VCaP (cell line): ENCODE results near the gene SDK1.

Experiments used
- H3K27ac ChIP-seq: fragments of 450-650 bp; 2 replicates; pipeline ENCODE4 v1.5.1; 2017
- TF ChIP-seq, protein P1 (sequence below): fragments of 450-650 bp; conservative IDR thresholded peaks from 2 replicates; pipeline ENCODE4 v1.5.1; 2017; ENCODE audit warnings: mild to moderate bottlenecking, moderate library complexity

SDK1 gene

DNA sequence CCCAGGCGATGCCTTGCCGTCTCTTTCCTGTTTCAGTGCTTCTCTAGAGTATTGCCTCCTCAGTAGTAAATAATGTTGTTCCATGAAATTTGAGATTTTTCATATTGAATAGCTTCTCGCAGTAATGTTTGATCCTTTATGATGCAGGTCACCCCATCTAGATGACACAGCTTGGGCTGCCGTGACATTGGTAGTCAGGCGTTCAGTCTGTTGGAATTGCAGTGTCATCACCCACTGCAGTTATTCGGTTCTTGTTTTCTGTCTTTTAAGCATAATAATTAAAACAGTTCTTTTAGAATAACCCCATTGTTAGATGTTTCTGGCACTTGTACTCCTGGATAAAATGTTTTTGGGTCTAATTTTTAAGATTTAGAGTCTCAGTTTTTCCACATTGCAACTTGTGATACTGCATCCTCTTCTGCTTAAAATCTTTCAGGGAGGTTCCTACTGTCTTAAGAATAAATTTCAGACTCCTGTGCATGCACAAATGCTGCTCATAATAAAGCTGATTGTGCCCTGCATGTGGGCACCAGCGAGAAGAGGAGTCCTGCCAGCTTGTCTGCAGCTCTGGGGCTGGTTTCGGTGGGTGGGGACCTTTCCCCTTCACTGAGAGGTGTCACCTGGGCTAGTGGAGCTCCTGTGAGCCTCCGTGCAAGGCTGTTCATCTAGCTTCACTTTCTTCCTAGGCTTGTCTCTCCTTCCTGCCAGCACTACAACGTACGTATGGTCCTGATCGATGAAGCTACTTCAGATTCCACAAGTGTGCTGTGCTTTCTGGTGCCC lies 44.8 kb downstream of the SDK1 start:
- H3K27ac ChIP-seq: no peak overlapping the region
- TF ChIP-seq, protein P1, sequence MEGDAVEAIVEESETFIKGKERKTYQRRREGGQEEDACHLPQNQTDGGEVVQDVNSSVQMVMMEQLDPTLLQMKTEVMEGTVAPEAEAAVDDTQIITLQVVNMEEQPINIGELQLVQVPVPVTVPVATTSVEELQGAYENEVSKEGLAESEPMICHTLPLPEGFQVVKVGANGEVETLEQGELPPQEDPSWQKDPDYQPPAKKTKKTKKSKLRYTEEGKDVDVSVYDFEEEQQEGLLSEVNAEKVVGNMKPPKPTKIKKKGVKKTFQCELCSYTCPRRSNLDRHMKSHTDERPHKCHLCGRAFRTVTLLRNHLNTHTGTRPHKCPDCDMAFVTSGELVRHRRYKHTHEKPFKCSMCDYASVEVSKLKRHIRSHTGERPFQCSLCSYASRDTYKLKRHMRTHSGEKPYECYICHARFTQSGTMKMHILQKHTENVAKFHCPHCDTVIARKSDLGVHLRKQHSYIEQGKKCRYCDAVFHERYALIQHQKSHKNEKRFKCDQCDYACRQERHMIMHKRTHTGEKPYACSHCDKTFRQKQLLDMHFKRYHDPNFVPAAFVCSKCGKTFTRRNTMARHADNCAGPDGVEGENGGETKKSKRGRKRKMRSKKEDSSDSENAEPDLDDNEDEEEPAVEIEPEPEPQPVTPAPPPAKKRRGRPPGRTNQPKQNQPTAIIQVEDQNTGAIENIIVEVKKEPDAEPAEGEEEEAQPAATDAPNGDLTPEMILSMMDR: no peak

DNA sequence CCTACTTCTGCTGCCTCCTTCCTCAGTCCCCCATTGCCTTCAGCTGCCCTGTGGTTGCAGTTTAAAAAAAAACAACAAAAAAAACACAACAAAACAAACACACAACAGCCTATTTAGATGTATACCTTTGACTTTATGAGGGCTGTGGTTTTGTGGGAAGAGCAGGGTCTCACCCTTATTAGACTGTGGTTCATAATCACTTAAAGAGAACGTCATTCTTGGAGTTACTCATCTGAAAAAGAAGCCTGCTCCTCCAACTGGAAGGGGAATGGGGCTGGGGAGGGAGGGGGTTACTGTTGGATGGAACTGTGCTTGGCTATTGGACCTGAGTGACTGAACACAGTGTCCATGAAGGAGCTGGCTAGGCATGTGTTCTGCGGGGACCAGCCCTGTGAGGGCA lies 48.1 kb downstream of the SDK1 start:
- TF ChIP-seq, protein P1: no peak
- H3K27ac ChIP-seq: no peak overlapping the region

DNA sequence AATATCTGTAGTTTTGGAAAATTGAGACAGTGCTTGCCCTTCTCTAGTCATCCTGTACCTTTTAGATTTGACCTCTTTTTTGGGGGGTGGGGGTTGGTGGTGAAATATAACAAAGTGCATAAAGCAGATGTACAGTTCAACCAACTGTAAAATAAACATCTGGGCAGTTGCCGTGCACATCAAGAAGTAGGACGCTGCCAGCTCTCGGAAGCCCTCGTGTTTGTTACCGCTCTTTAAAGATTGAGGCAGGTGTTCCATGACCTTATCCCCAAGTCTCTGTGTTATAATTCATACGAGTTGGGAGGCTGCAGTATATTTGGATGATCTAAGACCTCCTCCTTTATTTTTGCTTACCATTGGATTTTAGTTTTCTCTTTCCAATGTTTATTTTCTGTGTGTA lies 55.1 kb downstream of the SDK1 start:
- TF ChIP-seq, protein P1: no peak
- no peak overlapping the region; the same call in 1 of the 2 replicates for H3K27ac ChIP-seq

DNA sequence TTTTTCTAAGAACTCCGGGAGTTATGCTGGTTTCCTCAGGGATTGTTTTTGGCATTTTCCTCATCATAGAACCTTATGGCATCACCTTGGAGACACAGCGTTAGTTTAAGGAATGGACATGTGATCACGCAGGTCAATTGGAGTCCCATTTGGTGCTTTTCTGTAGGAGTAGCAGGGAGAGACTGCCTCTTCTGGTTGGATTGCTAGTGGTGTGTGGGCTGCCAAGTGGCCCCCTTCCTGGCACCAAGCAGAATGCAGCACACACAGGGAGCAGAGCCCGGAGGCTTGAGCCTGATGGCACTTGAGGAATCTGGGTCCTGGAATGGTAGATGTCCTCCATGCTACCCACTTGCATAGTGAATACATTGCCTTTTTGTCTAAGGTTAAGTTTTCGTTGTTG lies 57.9 kb downstream of the SDK1 start:
- H3K27ac ChIP-seq: no peak overlapping the region
- TF ChIP-seq, protein P1: no peak

DNA sequence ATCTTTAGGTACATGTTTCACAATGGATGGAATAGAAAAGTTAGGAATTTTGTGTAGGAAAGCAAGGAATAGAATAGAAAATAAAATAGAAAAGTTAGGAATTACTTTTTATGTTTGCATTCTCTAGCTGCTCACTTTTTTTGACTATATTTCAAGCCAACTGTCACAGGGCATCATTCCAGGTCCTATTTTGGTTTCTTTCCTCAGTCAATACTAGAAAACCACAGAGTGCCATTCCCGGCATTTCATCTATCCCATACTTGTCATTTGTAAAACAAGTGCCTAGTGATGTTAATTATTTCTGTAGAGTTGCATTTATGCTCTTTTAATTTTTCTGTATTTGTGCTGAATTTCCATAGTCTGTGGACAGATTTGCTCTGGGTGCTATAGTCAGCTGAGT lies 66.2 kb downstream of the SDK1 start:
- H3K27ac ChIP-seq: no peak overlapping the region

DNA sequence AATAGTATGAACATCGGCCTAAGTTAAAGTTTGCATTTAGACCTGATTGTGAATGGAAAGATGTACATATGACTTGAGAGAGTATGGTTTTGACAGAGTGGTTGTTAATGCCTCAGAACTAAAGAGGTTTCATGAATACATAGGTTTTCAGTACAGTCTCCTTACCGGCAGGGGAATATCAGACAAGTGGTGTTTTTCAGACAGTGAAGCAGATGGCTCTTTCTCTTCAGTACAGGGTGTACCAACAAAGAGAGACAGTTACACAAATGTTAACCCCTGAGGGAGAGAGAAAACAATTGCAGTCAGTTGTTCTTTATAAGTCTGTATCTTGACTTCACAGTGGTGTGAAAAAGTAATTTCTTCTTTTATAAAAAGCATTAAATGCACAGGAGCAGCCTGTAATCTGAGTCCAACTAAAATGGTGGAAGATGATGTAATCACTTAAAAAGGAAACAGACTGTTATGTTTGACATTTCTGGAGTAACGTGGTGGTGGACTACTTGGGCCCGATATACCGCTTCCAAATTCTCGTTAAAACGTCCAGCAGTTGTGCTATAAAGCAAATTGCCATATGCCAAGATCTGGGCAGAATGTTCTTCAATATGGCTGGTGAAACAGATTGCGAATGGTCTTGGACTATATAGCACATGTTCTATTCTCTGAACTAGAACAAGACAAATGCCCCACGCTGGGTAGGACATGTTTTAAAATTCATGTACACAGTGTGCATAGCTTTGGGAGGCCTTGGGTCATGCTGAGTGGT lies 69.2 kb downstream of the SDK1 start:
- peak overlapping the region; percentile 86 for H3K27ac ChIP-seq
- TF ChIP-seq, protein P1: 0 out of 2 replicates have a peak, but pooled peaks have one; percentile 8

More for the DNA sequence above, 66.2 kb downstream of the SDK1 start:
- TF ChIP-seq, protein P1: no peak

DNA sequence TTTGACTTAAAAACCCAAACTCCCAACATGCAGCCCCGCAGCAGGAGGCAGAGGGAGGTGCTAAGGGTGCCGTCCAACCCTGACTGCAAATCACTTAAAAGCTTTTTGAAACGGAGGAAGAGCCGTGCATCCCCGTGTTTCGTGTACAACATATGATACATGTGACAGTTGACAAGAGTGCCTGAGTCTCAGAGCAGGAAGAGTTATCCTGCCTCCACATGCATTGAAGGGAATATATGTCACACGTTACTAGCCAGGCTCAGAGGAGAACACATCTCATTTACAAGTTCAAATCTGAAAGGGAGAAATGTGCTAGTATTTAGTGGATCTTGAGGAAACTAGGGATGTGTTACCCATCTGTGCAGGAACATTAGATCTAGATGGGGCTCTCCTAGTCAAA lies 69.9 kb downstream of the SDK1 start:
- TF ChIP-seq, protein P1: no peak
- peak overlapping the region; percentile 86 for H3K27ac ChIP-seq
